Uterus (tissue), 2 donors: Measurements from ENCODE around the gene NUDT3.
"Not testable (repeated sequence)": the region's sequence is repeated elsewhere in the genome, so short reads cannot be mapped to it uniquely, and the experiment has no call there.

Source experiments
- POLR2A ChIP-seq, 2 donors: fragments of 450-650 bp; IDR thresholded peaks; one replicate each; pipeline ENCODE4 v1.6.1; 2016; ENCODE audit warnings: antibody characterized with exemption in 2 of 2, mild to moderate bottlenecking in 1 of 2, moderate library complexity in 1 of 2
- TF ChIP-seq, protein P1 (sequence below), 4 experiments: fragments of 200-600 bp in 2 of 4; fragments of 450-650 bp in 2 of 4; sonication (generic) in 2 of 4; IDR thresholded peaks; one replicate each; pipeline ENCODE4 v1.5.1; 2016 to 2019; ENCODE audit warnings: antibody characterized with exemption in 4 of 4, mild to moderate bottlenecking in 2 of 4, moderate library complexity in 1 of 4

DNA sequence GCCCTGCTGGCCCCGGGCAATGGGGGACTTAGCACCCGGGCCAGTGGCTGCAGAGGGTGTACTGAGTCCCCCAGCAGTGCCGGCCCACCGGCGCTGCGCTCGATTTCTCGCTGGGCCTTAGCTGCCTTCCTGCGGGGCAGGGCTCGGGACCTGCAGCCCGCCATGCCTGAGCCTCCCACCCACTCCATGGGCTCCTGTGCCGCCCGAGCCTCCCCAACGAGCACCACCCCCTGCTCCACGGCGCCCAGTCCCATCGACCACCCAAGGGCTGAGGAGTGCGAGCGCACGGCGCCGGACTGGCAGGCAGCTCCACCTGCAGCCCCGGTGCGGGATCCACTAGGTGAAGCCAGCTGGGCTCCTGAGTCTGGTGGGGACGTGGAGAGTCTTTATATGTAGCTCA is 123.3 kb downstream of the NUDT3 start:
- TF ChIP-seq, protein P1, sequence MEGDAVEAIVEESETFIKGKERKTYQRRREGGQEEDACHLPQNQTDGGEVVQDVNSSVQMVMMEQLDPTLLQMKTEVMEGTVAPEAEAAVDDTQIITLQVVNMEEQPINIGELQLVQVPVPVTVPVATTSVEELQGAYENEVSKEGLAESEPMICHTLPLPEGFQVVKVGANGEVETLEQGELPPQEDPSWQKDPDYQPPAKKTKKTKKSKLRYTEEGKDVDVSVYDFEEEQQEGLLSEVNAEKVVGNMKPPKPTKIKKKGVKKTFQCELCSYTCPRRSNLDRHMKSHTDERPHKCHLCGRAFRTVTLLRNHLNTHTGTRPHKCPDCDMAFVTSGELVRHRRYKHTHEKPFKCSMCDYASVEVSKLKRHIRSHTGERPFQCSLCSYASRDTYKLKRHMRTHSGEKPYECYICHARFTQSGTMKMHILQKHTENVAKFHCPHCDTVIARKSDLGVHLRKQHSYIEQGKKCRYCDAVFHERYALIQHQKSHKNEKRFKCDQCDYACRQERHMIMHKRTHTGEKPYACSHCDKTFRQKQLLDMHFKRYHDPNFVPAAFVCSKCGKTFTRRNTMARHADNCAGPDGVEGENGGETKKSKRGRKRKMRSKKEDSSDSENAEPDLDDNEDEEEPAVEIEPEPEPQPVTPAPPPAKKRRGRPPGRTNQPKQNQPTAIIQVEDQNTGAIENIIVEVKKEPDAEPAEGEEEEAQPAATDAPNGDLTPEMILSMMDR (IDR thresholded peaks at IDR 0.05): not testable (repeated sequence)
- not testable (repeated sequence) for TF ChIP-seq POLR2A (IDR thresholded peaks at IDR 0.05)
